Measurements from ENCODE around the gene ZNF565.
"Not testable (repeated sequence)": the region's sequence is repeated elsewhere in the genome, so short reads cannot be mapped to it uniquely, and the experiment has no call there.

Gene ZNF565

GRCh38 chr19:36210497-36210896, 4.0 kb downstream of the ZNF565 start:
- no peaks in the 10 kb centered on the region for H3K4me1 ChIP-seq (ENCODE audit: insufficient read depth, low read length)
- WGBS: 97% methylated on average over 8 of the region's 8 CpGs
- H3K27me3 ChIP-seq (ENCODE audit: insufficient read depth, low read length): no peaks in the 10 kb centered on the region
- no peaks in the 10 kb centered on the region for H3K9me3 ChIP-seq (ENCODE audit: insufficient read depth, low read depth, low read length)
- no peak overlapping the region for H3K27ac ChIP-seq (ENCODE audit: low read depth, low read length)
- H3K4me3 ChIP-seq (ENCODE audit: low read length): no peak overlapping the region
- H3K9ac ChIP-seq (ENCODE audit: low read depth, low read length): no peak overlapping the region
- no peaks in the 10 kb centered on the region for H3K36me3 ChIP-seq (ENCODE audit: insufficient read depth, low read length)

DNA sequence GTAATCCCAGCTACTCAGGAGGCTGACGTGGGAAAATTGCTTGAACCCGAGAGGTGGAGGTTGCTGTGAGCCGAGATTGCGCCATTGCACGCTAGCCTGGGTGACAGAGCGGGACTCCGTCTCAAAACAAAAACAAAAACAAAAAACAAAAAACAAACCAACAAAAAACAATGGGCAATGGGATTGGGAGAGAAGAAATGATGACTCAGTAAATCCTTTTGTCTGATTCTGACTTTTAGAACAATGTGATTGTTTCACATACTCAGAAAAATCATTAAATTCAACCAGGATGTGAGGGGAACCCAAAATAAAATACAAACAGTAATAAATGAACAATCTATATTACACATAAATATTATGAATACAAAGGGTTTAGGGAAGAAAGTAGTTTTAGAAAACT, 5.1 kb downstream of the ZNF565 start:
- Histone ChIP-seq H3K4me3 (ENCODE audit: low read length) (no peak overlapping the region), H3K36me3 (ENCODE audit: insufficient read depth, low read length) (no peaks in the 10 kb centered on the region), H3K4me1 (ENCODE audit: insufficient read depth, low read length) (no peaks in the 10 kb centered on the region), H3K9me3 (ENCODE audit: insufficient read depth, low read depth, low read length) (no peaks in the 10 kb centered on the region), H3K27ac (ENCODE audit: low read depth, low read length) (no peak overlapping the region), H3K9ac (ENCODE audit: low read depth, low read length) (no peak overlapping the region), H3K27me3 (ENCODE audit: insufficient read depth, low read length) (no peaks in the 10 kb centered on the region)
- 91% methylated on average over 6 of the region's 7 CpGs for WGBS

GRCh38 chr19:36207605-36208252, 6.7 kb downstream of the ZNF565 start:
- Histone ChIP-seq H3K27me3 (ENCODE audit: insufficient read depth, low read length) (no peaks in the 10 kb centered on the region), H3K4me3 (ENCODE audit: low read length) (no peak overlapping the region), H3K9ac (ENCODE audit: low read depth, low read length) (no peak overlapping the region), H3K4me1 (ENCODE audit: insufficient read depth, low read length) (no peaks in the 10 kb centered on the region), H3K9me3 (ENCODE audit: insufficient read depth, low read depth, low read length) (no peaks in the 10 kb centered on the region), H3K27ac (ENCODE audit: low read depth, low read length) (no peak overlapping the region), H3K36me3 (ENCODE audit: insufficient read depth, low read length) (no peaks in the 10 kb centered on the region)
- WGBS: 99% methylated on average over 3 of the region's 3 CpGs

DNA sequence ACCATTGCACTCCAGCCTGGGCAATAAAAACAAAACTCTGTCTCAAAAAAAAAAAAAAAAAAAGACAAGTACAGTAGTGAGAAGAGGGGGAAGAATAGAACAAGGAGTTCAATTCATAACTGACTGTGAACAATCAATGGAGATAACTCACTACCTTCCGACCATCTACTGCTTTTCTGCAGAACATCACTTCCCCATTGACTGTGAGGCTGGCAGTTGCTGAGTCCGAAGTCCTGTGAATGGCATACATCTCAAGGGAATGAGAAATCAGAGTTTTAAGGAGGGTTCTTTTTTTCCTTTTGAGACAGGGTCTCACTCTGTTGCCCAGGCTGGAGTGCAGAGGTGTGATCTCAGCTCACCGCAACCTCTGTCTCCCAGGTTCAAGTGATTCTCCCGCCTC, 11.2 kb downstream of the ZNF565 start:
- Histone ChIP-seq H3K27me3 (ENCODE audit: insufficient read depth, low read length) (no peaks in the 10 kb centered on the region), H3K4me3 (ENCODE audit: low read length) (no peak overlapping the region), H3K9ac (ENCODE audit: low read depth, low read length) (no peak overlapping the region), H3K9me3 (ENCODE audit: insufficient read depth, low read depth, low read length) (no peaks in the 10 kb centered on the region), H3K4me1 (ENCODE audit: insufficient read depth, low read length) (no peaks in the 10 kb centered on the region), H3K27ac (ENCODE audit: low read depth, low read length) (no peak overlapping the region), H3K36me3 (ENCODE audit: insufficient read depth, low read length) (no peaks in the 10 kb centered on the region)
- 94% methylated on average over 4 of the region's 4 CpGs for WGBS

DNA sequence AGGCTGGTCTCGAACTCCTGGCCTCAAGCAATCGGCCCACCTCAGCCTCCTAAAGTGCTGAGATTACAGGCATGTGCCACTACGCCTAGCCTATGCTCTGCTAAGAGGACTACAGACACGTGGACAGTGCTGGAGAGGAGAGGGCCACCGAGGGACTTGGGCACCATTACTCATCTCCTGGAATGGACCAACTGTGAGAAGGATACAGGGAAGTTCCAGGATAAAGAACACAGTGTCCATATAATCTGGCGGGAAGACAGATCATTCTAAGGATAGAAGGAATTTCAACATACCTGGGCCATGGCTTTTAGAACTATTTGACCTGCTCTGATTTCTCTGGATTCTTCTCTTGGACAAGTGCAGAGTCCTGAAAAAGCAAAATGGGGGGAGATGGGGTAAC, 12.8 kb downstream of the ZNF565 start:
- Histone ChIP-seq H3K4me3 (ENCODE audit: low read length) (no peak overlapping the region), H3K9me3 (ENCODE audit: insufficient read depth, low read depth, low read length) (no peaks in the 10 kb centered on the region), H3K36me3 (ENCODE audit: insufficient read depth, low read length) (no peaks in the 10 kb centered on the region), H3K4me1 (ENCODE audit: insufficient read depth, low read length) (no peaks in the 10 kb centered on the region), H3K9ac (ENCODE audit: low read depth, low read length) (no peak overlapping the region), H3K27ac (ENCODE audit: low read depth, low read length) (no peak overlapping the region), H3K27me3 (ENCODE audit: insufficient read depth, low read length) (no peaks in the 10 kb centered on the region)
- WGBS: 95% methylated on average over 6 of the region's 6 CpGs

DNA sequence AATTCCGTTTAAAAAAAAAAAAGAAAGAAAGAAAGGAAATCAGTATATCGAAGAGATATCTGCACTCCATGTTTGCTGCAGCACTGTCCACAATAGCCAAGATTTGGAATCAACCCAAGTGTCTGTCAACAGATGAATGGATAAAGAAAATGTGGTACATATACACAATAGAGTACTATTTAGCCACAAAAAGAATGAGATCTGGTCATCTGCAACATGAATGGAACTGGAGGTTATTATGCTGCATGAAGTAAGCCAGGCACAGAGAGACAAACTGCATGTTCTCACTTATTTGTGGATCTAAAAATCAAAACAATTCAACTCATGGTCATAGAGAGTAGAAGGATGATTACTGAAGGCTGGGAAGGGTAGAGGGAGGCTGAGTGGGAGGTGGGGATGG, 16.3 kb downstream of the ZNF565 start:
- no peak overlapping the region for H3K9ac ChIP-seq (ENCODE audit: low read depth, low read length)
- no peak overlapping the region for H3K27ac ChIP-seq (ENCODE audit: low read depth, low read length)
- H3K9me3 ChIP-seq (ENCODE audit: insufficient read depth, low read depth, low read length): no peaks in the 10 kb centered on the region
- WGBS: 96% methylated on average over 2 of the region's 2 CpGs
- 0 out of 2 replicates have a peak, but pooled peaks cover 6% of the 10 kb centered on the region for H3K36me3 ChIP-seq (ENCODE audit: insufficient read depth, low read length)
- H3K27me3 ChIP-seq (ENCODE audit: insufficient read depth, low read length): no peaks in the 10 kb centered on the region
- no peak overlapping the region for H3K4me3 ChIP-seq (ENCODE audit: low read length)
- H3K4me1 ChIP-seq (ENCODE audit: insufficient read depth, low read length): no peaks in the 10 kb centered on the region

DNA sequence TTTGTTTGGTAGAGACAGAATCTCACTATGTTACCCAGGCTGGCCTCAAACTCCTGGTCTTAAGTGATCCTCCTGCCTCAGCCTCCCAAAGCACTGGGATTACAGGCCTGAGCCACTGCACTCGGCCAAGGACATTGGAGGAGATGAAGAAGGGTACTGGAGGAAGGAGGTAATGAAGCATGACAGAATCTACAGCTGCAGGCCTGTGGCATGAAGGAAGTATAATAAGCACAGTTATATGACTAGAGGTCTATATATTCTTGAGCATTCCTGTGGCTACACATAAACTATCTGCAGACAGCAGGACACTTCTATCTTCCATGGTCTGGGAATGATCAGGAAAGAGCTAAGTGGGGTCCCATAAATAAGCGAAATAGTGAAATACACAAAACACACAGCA, 18.2 kb downstream of the ZNF565 start:
- no peaks in the 10 kb centered on the region for H3K27me3 ChIP-seq (ENCODE audit: insufficient read depth, low read length)
- no peaks in the 10 kb centered on the region for H3K4me1 ChIP-seq (ENCODE audit: insufficient read depth, low read length)
- H3K9ac ChIP-seq (ENCODE audit: low read depth, low read length): no peak overlapping the region
- no peak overlapping the region for H3K4me3 ChIP-seq (ENCODE audit: low read length)
- WGBS: 93% methylated on average over 2 of the region's 2 CpGs
- H3K36me3 ChIP-seq (ENCODE audit: insufficient read depth, low read length): 0 out of 2 replicates have a peak, but pooled peaks cover 6% of the 10 kb centered on the region
- no peaks in the 10 kb centered on the region for H3K9me3 ChIP-seq (ENCODE audit: insufficient read depth, low read depth, low read length)
- no peak overlapping the region for H3K27ac ChIP-seq (ENCODE audit: low read depth, low read length)

GRCh38 chr19:36186722-36187121, 27.7 kb downstream of the ZNF565 start:
- H3K9me3 ChIP-seq (ENCODE audit: insufficient read depth, low read depth, low read length); H3K9ac ChIP-seq (ENCODE audit: low read depth, low read length); H3K27me3 ChIP-seq (ENCODE audit: insufficient read depth, low read length); H3K4me3 ChIP-seq (ENCODE audit: low read length); H3K36me3 ChIP-seq (ENCODE audit: insufficient read depth, low read length); H3K27ac ChIP-seq (ENCODE audit: low read depth, low read length): not testable (repeated sequence)
- 98% methylated on average over 5 of the region's 5 CpGs for WGBS
- peaks cover 14% of the 10 kb centered on the region; the same call in 1 of the 2 replicates for H3K4me1 ChIP-seq (ENCODE audit: insufficient read depth, low read length)

GRCh38 chr19:36183245-36183628, 31.2 kb downstream of the ZNF565 start:
- Histone ChIP-seq H3K9me3 (ENCODE audit: insufficient read depth, low read depth, low read length) (no peaks in the 10 kb centered on the region), H3K36me3 (ENCODE audit: insufficient read depth, low read length) (peaks cover 5% of the 10 kb centered on the region; the same call in 1 of the 2 replicates)
- 85% methylated on average over 10 of the region's 10 CpGs for WGBS

GRCh38 chr19:36182612-36183244, 31.7 kb downstream of the ZNF565 start:
- peaks cover 14% of the 10 kb centered on the region; the same call in 1 of the 2 replicates for H3K4me1 ChIP-seq (ENCODE audit: insufficient read depth, low read length)
- WGBS: 68% methylated on average over 17 of the region's 17 CpGs

More at GRCh38 chr19:36183245-36183628, 31.2 kb downstream of the ZNF565 start:
- H3K4me3 ChIP-seq (ENCODE audit: low read length): no peak overlapping the region
- peak overlapping the region; percentile 73 for H3K27ac ChIP-seq (ENCODE audit: low read depth, low read length)
- H3K9ac ChIP-seq (ENCODE audit: low read depth, low read length): peak overlapping the region; percentile 54; the same call in 1 of the 2 replicates
- peaks cover 14% of the 10 kb centered on the region; the same call in 1 of the 2 replicates for H3K4me1 ChIP-seq (ENCODE audit: insufficient read depth, low read length)
- H3K27me3 ChIP-seq (ENCODE audit: insufficient read depth, low read length): no peaks in the 10 kb centered on the region

DNA sequence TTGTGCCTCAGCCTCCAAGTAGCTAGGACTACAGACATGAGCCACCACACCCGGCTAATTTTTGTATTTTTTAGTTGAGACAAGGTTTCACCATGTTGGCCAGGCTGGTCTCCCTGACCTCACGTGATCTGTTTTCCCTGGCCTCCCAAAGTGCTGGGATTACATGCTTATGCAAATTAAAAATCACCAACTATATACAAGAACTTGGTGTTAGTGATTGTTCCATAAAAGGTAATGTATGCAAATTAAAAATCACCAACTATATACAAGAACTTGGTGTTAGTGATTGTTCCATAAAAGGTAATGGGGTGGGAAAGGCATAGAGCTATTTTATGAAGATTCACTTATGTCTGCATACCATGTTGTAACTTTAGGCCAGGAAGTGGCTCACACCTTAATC, 35.4 kb downstream of the ZNF565 start:
- peaks cover 14% of the 10 kb centered on the region; the same call in 1 of the 2 replicates for H3K4me1 ChIP-seq (ENCODE audit: insufficient read depth, low read length)
- not testable (repeated sequence) for H3K9me3 ChIP-seq (ENCODE audit: insufficient read depth, low read depth, low read length); H3K4me3 ChIP-seq (ENCODE audit: low read length); H3K27ac ChIP-seq (ENCODE audit: low read depth, low read length); H3K9ac ChIP-seq (ENCODE audit: low read depth, low read length); H3K27me3 ChIP-seq (ENCODE audit: insufficient read depth, low read length); H3K36me3 ChIP-seq (ENCODE audit: insufficient read depth, low read length)
- 75% methylated on average over 2 of the region's 2 CpGs for WGBS

More at GRCh38 chr19:36182612-36183244, 31.7 kb downstream of the ZNF565 start:
- Histone ChIP-seq H3K9me3 (ENCODE audit: insufficient read depth, low read depth, low read length) (no peaks in the 10 kb centered on the region), H3K4me3 (ENCODE audit: low read length) (no peak overlapping the region), H3K27me3 (ENCODE audit: insufficient read depth, low read length) (no peaks in the 10 kb centered on the region), H3K9ac (ENCODE audit: low read depth, low read length) (peak overlapping the region; percentile 54; the same call in 1 of the 2 replicates), H3K27ac (ENCODE audit: low read depth, low read length) (peak overlapping the region; percentile 73), H3K36me3 (ENCODE audit: insufficient read depth, low read length) (peaks cover 5% of the 10 kb centered on the region; the same call in 1 of the 2 replicates)

Data from HUES64 (cell line).